HuH-7.5 (cell line): ENCODE measurements around the gene SLC35B2.
A peak's percentile ranks its signal among the peaks of the same experiment; 100 is the strongest.
"Not testable (repeated sequence)": the region's sequence is repeated elsewhere in the genome, so short reads cannot be mapped to it uniquely, and the experiment has no call there.

Source experiments
- DNase-seq: peaks from one replicate; pipeline ENCODE4 v3.0.0; 2011; ENCODE audit warnings: low spot score

SLC35B2 gene

GRCh38 chr6:44234101-44235025 lies 23.0 kb downstream of the SLC35B2 start:
- peak; percentile 54 for DNase-seq

GRCh38 chr6:44233567-44234100 lies 23.7 kb downstream of the SLC35B2 start:
- DNase-seq, result no peak

DNA sequence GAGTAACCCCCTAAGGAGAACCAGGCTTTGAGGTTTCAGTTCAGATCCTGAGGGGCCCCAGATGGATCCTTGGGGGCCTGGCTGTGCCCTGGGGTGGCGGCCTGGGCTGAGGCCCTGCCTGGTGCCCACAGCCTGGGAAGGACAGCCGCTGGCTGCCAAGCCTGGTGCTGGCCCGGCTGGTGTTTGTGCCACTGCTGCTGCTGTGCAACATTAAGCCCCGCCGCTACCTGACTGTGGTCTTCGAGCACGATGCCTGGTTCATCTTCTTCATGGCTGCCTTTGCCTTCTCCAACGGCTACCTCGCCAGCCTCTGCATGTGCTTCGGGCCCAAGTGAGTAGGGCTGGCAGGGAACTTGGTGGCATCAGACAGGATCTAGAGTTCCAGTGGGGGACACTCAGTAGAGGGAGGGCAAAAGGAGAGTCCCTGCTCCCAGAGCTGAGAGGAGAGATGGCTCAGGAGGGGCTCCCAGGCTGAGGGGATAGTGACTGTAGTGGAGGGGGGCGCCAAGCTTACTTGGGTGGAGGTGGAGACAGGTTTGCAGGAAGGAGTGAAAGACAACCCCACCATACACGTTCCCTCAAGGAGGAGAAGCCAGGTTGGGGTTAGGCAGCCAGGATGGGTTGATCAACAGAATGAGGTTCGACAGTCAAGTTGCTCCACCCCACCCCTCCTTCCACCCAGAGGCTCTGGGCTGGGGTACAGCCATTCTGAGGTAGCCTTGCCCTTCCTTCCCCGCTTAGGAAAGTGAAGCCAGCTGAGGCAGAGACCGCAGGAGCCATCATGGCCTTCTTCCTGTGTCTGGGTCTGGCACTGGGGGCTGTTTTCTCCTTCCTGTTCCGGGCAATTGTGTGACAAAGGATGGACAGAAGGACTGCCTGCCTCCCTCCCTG lies 24.4 kb downstream of the SLC35B2 start:
- DNase-seq, result no peak

- not testable (repeated sequence) for DNase-seq
These were observed 25.9 kb downstream of the SLC35B2 start for GRCh38 chr6:44231426-44231825.

GRCh38 chr6:44230034-44230675 lies 27.2 kb downstream of the SLC35B2 start:
- DNase-seq, result no peak

DNA sequence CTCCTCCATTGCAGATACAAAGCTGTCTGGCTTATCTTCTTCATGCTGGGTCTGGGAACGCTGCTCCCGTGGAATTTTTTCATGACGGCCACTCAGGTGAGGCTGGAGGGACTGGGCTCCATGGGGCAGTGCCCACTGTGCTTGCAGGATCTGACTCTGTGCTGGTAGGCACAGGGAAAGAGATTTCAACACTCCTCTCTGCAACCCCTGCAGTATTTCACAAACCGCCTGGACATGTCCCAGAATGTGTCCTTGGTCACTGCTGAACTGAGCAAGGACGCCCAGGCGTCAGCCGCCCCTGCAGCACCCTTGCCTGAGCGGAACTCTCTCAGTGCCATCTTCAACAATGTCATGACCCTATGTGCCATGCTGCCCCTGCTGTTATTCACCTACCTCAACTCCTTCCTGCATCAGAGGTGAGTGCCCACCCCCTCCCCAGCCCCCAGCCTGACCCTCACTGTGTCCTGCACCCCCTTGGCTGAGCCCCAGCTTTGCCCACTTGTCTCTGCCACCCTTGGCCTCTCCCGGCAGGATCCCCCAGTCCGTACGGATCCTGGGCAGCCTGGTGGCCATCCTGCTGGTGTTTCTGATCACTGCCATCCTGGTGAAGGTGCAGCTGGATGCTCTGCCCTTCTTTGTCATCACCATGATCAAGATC lies 27.8 kb downstream of the SLC35B2 start:
- DNase-seq, result no peak

- no peak for DNase-seq
These were observed 28.5 kb downstream of the SLC35B2 start for GRCh38 chr6:44228836-44229235.

- no peak for DNase-seq
These were observed 28.9 kb downstream of the SLC35B2 start for GRCh38 chr6:44228433-44228832.

DNA sequence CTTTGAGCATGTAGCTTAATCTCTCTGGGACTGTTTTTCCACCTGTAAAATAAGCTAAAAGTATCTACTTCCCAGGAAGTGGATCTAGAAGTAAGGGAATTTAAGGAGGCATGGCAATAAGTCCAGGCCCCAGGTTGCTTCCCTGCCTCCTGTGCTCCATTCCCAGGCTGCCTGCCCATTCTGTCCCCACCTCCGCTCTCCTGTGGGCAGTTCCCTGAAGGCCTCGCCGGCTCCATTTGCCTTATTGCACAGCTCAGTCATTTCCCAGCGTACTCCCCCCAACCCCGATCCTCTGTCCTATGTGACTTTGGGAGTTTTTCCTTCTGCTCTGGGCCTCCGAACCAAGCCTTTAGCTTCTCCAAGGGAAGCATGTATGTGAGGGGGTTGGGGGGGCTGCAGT lies 29.3 kb downstream of the SLC35B2 start:
- DNase-seq, result no peak

- no peak for DNase-seq
These were observed 30.1 kb downstream of the SLC35B2 start for GRCh38 chr6:44227148-44227793.

DNA sequence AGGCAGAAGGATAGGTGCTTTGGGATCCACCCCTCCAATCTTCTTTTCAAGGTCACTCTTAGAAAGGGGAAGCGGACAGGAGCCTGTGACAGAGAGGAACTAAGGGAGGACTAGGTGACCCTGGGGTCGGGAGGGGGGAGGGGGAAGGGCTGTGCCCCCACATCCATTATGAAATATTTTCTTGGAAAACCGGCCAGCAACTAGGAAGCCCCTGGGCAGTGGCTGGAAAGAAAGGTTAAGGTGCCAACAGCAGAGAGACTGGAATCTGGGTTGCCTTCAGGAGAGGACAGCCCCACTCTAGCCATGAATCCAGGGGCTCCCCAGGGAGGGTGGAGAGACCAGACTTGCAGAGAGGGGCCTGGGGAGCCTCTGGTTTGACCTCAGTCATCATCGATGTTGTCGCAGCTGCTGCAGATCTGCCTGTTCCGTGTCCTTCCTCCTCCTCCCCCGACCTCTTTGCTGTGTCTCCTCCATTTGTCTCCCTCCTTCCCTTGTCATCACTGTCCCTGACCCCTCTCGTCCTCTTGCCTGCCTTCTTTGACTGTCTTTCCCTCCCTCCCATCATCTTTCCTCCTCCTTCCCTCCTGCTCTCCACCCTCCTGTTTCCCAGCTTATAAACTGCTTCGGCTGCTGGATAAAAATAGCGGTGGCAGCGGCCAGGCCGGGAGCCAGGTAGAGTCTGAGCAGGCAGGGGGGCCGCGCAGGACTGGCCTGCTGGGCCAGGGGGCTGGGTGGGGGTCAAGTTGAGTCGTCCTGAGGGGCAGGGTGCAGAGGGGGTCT lies 30.8 kb downstream of the SLC35B2 start:
- DNase-seq, result no peak

DNA sequence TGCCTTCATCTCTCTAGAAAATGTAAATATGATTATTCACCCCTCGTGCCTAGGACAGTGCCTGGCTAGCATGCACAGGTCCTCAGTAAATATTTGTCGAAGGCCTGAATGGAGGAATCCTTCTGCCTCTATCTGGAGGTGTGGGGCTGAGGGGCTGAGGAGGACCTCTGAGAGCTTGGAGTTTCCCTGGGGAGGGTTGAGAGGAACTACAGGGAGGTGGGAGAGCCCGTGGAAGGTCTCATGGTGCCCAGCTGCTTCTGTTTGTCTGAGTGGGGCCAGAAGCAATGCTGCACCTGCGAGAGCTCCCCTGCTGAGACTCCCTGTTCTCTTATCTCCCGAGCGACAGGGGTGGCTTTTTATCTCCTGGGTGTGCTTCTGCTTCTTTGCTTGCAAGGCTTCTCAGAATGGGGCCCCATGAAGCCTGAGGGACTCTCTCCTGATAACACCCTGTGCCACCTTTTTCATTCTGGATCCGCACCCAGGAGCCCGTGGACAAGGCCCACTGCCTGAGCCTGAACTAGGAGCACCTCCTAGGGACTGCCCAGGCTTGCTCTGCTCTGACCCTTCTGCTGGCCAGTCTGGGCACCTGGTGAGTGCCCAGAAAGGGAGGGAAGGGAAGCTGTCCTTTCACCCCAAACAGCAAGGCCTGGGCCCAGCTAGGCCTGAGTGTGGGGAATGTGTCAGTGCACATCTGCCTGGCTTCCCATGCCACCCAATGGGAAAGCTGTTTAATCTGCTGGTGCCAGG lies 31.6 kb downstream of the SLC35B2 start:
- DNase-seq, result no peak

- DNase-seq, result no peak
These were observed 32.4 kb downstream of the SLC35B2 start for GRCh38 chr6:44224965-44225305.

DNA sequence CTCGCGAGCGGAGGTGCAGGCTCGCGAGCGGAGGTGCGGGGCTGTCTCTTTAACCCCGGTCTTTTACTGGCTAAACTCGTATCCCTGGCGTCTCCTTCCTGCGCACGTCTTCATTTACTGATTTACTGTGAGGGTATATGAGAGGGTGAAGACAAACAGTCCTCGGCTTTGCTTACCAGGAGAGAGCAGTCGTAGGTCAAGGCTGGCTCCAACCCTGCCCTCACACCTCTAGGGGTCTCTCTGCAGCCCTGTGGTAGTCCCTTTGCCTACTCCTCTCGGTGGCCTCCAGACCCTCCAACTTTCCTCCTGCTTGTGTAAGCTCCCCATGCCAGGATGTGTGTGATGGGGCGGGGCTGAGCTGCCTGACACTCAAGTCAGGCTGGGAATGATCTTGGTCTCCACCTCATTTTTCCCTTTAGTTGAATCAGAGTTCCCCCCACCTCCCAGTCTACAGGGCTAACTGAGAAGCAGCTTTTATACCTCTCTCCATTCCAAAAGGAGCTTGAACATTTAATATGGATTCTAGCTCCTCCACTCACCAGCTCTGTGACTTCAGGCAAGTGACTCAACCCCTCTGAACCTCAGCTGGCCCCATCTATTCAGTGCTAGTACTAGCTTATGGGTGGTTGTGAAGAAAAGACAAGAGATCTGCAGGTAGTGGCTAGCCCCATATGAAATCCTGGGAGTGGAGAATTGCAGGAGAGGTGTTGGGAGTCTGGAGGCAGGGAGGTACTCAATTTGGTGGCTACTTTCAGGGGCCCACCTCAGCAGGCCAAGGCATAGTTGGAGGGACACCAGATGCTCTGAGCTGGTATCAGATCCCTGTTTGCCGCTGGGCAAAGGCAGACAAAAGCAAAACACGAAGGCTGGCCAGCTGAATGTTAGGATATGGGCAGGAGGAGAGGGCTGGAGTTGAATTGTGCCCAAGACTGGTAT lies 33.0 kb downstream of the SLC35B2 start:
- peak; percentile 37 for DNase-seq

DNA sequence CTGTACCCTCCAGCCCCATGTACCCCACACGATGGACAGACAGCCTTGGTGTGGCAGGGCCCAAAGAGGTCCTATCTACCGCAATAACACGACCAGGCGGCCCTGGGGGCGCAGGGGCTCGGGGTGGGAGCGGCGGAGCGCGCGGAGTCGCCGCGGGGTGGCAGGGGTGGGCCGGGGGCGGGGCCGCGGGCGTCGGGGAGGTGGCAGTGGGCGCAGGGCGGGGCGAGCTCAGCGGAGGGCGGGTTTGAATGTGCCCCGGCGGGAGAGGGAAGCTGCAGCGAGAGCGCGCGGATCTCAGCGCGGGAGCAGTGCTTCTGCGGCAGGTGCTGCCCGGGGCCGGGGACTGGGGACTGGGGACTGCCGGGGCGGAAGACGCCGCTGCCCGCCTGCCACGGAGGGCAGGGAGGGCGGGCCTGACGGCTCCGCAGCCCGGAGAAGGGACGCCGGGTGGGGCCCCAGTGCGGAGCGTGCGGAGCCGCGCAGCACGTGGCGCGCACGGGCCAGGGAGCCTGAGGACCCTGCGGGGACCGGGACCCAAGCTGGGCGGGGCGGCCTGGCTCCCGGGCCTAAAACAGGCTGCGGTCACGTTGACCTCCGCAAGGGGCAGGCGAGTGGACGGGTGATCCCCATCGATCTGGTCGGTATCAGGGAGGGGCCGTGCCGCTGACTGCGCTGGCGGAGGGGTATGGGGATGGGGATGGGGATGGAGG lies 33.9 kb downstream of the SLC35B2 start, which contains the start of gene SLC29A1:
SLC29A1 (plus strand) TSS at position 277 of the 710 bp plus-strand sequence. CDS start 3,719 bp downstream, outside the sequence.
- peak; percentile 88 for DNase-seq

DNA sequence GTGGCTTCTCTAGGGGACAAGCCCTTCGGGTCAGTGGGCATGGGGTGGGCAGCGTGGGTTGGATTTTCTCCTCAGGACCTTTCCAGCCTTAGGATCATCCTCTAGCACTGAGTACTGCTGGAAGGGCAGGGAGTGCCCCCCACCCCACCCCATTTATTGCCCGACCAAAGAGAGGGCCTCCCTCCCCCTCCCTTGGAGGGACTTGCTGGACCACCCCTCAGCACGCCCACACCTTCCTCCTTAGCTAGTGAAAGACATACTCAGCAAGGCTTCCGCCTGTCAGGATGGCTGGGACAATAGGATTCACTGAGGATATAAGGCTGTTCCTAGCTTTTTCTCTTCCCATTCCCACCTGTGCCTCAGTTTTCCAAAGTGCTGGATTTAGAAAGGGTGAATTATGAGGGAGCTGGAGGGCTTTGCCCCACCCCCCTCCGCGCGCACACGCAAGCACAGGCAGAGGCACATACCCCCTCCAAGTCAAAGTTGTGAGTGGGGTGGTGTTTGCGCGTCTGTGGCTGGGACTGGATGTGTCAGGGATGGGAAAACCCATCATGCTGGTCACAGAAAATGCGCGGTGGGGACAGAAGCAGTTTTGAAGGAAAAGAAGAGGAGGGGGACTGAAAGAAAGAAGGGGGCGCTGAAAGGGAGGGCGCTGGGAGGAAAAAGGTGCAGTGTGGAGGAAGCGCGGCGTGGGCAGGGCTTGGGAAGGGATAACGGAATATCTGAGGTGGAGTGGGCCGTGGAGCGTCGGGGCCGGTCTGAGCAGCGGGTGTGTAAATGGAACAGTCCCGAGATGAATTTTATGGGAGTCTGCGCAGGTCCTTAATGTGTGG lies 34.6 kb downstream of the SLC35B2 start:
- DNase-seq, result peak; percentile 39

- no peak for DNase-seq
These were observed 35.4 kb downstream of the SLC35B2 start for GRCh38 chr6:44221961-44222335.
